Activated CD8-positive, alpha-beta memory T cell treated with anti-CD3 and anti-CD28 coated beads for 1 hour (primary cell): Measurements from ENCODE around the gene RAB40A.
"Not testable (repeated sequence)": the region's sequence is repeated elsewhere in the genome, so short reads cannot be mapped to it uniquely, and the experiment has no call there.

Source experiments
- DNase-seq, 2 donors: peaks; one replicate each; pipeline ENCODE4 v3.0.0-alpha.2; 2020; ENCODE audit warnings: low read depth in 1 of 2; ENCODE audit errors: extremely low read depth in 1 of 2

Gene RAB40A

DNA sequence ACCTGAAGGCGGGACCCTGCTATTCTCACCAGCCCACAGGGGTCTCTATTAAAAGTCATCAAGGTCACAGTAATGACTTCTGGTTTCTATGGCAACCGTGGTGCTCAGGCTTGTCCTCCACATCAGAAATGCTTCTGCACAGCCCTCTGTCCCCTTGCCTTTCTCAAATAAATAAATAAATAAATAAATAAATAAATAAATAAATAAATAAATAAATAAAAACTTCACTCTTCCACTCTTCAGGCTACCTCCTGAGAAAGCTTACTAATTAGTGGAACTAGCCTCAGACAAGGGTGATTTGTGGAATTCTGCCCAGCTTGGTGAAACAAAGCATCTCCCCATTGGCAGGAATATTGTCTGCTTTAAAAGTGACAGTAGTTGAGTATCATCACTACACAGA is 5.5 kb upstream of the RAB40A start:
- DNase-seq: no peak

DNA sequence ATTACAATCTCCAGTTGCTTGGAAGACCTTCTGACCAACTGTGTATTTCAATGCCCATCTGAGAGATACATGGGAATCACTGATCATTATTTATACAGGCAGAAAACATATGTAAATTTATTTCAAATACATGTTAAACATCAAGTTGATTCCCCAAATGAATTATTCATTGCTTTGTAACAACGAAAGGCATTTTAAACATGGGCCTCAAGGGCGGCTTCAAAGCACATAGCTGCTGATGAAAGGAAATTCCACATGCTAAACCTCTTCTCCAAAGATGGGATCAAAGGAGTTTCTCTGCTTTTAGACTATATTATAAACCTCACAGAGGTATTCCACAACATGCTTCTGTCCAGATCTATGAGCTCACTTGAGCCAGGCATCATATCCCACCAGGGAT is 4.3 kb upstream of the RAB40A start:
- DNase-seq: no peak

DNA sequence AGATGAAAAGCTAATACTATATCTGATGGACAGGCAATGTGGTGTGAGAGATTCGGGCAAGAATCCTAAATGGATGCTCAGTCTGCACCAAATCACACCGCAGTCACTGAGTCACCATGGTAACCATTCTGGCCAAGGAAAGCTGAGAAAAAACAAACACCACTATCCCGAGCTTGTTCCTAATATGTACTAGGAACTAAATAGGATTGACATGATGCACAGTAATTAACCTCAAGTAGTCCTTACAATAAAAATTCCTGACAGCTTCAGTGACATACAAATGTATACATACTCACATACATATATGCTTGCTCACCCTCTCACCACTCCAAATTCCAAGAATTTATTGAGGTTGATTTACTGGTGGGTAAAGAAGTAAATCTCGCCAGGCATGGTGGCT is 1.1 kb upstream of the RAB40A start:
- no peak for DNase-seq

DNA sequence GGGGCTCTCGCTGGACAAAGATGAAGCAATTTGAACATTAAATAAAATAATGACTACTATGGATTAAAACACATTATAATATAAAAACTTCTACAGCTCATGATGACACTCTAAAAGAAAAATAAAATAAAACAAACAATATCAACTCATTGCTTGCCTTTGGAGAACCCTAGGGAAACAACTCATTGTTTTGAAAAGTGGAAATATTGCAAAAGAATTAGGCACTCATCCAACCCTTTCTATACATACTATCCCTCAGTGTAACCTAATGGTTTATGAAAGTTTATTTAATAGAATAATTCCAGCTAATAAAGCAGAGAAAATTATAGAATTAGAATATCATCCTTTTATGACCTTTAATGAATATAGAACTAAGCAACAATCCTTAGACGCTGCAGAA is 718 bp downstream of the RAB40A start:
- no peak for DNase-seq

DNA sequence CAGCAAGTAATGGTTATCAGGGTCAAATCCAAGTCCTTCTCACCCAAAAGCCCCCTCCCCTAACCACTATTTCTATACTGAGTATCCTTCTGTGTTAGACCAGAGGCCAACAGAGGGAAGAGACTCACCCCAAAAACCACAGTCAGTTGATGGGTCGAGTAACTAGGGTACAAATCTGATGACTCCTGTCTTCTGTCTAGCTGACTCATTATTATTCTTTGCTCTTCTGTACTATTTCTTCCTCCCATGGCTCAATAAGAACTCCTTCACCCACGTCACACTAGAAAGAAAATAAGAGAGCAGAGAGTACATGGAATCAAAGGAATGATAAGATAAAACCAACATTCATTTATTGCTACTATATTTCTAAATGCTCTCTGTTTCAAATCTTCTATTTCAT is 2.0 kb downstream of the RAB40A start:
- no peak for DNase-seq

DNA sequence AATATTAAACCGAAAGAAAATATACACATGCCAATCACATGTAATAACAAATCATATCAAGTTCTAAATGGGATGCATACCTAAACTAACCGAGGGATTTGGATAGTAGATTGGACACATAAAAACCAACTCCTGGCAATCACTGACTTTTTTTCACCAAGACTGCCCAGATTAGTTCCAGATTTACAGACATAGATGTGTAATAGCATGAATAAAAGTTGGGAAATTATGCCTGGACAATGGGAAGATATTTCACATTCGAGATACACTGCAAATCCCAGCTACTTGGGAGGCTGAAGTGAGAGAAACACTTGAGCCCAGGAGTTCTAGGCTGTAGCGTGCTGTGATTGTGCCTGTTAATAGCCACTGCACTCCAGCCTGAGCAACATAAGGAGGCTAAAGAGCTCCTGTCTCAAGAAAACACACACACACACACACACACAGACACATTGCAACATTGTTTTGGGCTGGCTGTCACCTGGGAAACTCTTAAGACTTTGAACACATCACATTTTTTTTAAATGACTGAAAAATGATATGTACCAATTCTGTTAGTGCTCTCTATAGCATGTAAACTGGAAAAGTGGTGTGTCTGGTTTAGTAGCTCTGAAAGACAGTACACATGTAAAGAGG is 5.7 kb downstream of the RAB40A start:
- no peak for DNase-seq

DNA sequence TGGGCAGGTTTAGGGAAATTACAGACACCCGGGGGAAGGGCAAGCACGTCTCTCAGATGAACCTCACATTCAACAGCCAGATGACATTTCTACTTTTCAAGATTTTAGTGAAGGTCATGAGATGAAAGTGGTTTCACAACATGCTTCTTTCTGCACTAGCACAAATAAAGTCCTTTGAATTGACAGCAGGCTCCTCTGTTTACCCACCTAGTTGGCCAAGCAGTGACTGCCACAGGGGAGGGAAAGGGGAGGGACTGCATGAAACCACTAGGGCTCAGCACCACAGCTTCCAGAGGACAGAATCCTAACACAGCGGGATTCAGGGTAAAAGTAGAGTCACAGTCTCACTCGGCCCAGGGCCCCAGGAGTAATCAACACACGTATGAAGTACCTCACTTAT is 6.2 kb downstream of the RAB40A start:
- no peak for DNase-seq

DNA sequence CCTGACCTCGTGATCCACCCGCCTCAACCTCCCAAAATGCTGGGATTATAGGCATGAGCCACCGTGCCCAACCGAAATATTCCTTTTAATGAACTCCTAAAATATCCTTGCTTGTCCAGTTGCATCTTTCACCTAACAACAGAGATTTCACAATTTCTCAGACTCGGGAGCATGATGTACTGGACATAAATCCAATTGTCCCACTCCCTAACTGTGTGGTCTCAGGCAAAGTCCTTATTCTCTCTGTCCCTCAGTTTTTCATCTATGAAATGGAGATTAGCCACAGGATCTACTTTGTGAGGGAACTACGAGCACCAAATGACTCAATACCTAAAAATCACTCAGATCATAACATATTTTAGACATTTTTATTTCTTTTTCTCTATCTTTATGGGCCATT is 9.3 kb downstream of the RAB40A start:
- DNase-seq: no peak

DNA sequence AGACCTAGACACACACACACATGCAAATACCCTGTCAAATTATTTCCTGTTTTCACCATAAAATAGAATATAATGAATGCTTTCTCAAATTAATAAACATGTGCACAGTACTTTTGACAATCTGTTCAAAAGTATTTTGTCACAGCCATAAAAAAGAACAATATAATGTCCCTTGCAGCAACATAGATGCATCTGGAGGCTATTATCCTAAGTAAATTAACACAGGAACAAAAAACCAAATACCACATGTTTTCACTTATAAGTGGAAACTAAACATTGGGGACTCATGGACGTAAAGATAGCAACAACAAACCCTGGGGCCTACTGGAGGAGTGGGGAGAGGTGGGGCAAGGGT is 15.5 kb downstream of the RAB40A start:
- DNase-seq: no peak

DNA sequence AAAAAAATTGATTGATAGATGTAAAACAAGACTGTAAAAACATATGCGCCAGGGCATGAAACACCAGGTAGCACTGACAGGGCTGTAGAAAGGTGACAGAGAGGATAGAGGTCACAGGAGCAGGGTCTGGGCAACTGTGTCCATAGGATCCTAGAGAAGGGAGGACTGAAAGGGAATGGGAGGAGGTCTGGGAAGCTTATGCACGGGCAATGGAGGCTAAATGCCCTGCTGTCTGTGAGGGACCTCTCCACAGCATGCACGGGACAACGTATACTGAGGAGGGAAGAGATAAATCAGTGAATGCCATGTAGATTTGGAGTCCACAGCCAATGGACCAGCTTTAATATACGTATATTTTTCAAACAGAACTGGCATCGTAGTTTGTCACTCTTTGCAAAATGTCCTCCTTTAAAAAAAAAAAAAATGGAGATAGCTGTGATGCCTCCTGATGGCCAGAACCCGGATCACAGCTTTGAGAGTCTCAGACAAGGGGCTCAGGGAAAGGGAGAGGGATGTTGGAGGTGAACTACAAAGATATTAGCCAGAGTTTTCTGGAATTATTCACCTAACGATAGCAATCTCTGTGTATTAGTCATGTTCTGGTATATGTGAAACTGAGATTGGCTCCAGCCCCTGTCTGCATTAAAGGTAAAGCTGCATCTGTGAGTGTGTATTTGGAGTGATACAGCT is 16.0 kb downstream of the RAB40A start:
- DNase-seq: no peak

DNA sequence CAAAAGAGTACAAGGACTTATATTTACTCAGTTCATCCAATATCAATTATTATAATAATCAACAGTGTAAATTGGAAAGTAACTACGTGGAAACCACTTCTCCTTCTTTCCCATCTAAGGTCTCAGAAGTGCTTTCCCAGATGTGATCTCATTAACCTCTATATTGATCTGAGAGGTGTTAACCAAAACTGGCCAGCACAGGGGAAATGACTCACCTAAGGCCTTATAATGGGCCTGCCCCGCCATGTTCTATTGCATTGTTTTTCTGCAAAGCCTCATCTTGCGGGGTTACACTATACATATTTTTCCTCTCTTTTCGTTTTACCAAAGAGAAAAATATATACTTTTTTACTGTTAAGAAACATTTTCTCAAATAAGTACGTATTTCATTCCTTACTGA is 20.5 kb downstream of the RAB40A start:
- no peak for DNase-seq

DNA sequence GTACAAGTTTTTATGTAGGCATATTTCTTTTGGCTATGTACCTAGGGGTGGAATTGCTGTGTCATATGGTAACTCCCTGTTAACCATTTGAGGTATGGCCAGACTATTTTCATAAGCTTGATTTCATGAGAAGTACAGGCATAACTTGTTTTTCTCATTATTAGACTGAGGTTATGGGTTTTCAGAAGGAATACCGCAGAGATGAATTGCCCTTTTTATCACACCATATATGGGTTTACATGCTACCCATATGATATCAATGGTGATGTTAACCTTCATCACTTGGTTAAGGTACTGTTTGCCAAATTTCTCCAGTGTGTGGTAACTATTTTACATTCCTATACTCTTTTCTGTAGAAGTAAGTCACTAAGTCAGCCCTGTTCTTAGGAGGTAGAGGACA is 23.5 kb downstream of the RAB40A start:
- no peak for DNase-seq

DNA sequence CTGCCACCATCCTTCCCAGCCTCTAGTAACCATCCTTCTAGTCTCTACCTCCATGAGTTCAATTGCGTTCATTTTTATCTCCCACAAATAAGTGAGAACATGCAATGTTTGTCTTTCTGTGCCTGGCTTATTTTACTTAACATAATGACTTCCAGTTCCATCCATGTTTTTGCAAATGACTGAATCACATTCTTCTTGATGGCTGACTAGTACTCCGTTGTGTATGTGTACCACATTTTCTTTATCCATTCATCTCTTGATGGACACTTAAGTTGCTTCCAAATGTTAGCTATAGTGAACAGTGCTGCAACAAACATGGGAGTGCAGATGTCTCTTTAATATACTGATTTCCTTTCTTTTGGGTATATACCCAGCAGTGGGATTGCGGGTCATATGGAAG is 25.7 kb downstream of the RAB40A start:
- DNase-seq: not testable (repeated sequence)

DNA sequence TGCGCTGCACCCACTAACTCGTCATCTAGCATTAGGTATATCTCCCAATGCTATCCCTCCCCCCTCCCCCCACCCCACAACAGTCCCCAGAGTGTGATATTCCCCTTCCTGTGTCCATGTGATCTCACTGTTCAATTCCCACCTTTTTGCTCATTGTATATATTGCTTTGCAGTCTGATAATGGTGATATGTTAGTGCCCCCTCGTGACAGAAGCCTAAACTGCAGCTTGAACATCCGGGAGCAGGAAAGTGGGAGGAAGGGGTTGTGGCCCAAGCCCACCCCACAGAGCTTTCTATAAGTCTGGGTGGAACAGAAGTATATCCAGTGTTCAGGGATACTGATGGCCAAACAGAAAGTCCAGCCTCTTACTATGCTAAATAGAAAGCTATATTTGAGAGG is 29.6 kb downstream of the RAB40A start:
- DNase-seq: not testable (repeated sequence)

DNA sequence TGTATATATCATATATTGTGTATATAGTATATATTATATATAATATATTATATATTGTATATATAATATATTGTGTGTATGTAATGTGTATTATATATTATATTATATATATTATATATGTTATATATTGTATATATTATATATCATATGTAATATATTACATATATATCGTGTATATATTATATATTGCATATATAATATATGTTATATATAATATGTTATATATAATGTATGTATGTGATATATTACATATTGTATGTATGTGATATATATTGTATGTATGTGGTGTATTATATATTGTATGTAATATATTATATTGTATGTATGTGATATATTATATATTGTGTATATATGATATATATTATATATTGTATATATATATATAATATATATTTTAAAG is 30.5 kb downstream of the RAB40A start:
- DNase-seq: no peak

DNA sequence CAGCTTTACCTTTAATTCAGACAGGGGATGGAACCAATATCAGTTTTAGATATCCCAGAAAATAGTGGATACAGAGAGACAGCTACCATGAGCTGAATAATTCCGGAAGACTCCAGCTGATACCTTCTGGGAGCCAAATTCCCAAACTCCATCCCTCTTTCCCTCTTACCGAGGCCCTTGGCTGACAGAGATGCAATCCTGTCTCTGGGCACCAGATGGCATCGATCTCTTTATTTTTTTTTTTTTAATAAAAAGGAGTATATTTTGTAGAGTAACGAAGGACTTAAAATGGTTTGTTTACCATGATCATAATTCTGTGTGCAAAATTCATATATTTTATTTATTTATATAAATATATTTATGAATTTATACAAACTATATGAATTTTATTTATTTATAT is 31.0 kb downstream of the RAB40A start:
- DNase-seq: no peak

DNA sequence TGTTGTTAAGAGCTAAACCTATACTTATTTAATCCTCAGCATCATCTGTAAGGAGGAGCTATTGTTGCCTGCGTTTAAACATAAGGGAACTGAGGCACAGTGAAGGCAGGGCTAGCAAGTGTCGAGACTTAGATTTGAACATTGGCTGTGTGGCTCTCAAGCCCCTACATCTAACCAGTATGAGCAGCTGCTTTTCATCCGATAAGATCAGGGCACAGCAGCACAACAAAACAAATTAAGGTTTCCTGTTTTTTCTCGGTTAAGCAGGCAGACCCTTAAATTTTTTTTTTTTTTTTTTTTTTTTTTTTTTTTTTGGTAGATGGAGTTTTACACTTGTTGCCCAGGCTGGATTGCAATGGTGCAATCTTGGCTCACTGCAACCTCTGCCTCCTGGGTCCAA is 35.6 kb downstream of the RAB40A start:
- no peak for DNase-seq

DNA sequence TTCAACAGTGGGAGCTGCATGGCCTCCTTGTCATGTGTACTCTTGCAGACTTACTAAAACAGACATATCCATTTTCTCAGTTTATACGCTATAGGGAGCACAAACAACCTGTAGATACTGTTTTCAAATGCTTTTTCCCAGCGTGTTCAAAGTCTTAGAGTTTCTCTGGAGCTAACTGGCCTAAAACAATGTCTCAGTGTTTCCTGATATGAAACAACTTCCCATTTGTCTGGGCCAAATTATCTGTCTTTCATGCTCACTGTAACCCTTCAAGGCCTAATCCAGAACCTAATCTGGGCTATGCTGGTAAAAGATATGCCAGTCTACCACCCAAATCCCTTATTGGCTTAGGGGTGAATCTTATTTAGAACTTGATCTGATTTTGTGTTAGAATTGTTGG is 38.8 kb downstream of the RAB40A start:
- DNase-seq: no peak

DNA sequence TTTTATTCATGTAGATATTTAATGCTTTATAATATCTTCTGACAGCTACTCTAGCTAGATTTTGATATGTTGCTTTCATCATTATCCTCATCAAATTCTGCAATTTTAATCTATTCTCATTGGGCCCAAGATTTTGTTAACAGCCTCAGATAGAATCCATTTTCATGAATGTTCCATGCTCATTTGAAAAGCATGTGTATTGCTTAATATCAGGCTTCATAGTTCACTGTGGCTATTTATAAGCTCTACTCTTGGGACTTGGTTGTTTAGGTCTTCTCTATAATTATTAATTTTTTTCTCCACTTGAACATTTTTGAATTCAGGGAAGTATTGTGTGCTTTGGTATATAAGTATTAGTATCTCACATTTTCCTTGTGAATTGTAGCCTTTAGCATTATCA is 41.8 kb downstream of the RAB40A start:
- DNase-seq: no peak

DNA sequence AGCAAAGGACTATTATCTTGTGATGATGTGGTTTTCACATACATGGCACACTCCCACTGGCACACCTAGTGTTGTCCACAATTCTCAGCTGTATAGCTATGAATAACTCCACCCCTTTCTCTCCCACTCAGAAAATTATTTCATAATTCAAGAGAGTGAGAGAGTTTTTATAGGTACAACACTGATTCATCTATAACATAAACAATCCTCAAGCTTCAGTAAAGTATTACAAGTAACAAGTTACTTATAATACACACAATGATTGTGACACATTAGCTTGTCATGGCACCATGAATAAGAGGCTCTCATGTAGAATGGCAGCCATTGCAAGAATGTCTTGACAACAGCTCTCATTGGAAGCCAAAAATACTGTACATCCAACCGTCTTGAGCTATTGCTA is 43.9 kb downstream of the RAB40A start:
- DNase-seq: no peak

DNA sequence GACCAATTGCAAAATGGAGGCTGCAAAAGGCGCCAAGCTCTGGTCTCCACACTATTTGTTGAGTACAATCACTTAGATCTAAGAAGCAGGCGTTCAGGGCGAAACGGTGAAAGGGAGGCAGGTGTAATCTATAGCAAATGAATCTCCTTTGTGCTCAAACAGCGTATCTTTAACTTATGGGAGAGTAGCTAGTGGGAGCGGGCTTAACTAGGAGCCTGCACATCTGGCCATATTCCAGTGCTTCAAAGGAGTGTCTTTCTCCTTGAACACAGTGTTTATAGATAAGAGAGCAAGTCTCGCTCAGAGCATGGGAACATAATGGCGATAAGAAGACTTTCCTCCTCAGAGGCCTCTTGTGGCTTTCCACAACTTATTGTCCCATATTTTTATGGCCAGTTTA is 49.3 kb downstream of the RAB40A start:
- DNase-seq: not testable (repeated sequence)

DNA sequence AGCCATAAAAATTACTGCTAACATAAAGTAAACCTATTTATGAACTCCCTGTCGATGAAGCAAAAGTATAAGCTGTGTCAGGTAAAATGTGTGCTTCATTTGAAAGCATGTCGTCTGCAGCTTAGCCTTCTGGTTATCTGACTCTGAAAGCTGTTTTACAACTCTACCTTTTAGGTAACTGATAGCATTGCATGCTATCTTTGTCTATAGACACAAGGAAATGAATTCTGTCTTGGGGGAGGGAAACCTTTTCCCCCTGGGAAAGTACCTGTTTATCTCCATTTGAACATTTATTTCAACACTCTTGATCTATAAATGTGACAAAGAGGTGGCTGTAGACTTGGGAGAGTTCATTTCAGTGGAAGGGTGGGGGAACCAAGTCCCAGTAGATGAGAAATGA is 51.4 kb downstream of the RAB40A start:
- no peak for DNase-seq

DNA sequence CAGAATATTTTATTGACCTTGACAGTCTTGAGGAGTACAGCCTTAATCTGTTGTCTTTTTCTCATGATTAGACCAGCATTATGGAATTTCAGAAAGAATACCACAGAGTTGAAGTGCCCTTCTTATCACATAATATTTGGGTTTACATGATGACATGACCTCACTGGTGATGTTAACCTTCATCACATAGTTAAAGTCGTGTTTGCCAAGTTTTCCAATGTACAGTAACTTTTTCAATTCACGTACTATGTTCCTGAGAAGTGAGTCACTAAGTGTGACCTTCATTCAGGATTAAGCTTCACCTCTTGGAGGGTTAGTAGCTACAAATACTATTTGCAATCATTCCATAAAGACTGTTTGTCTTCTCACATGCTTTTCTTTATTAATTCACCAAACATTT is 52.1 kb downstream of the RAB40A start:
- no peak for DNase-seq
